A673 (cell line): ENCODE results near the gene ERBIN.

Experiments used
- EZH2 ChIP-seq: fragments of 200-600 bp; sonication (generic); IDR thresholded peaks from 2 replicates; pipeline ENCODE4 v1.6.1; 2017; ENCODE audit warnings: borderline replicate concordance, low read depth, mild to moderate bottlenecking, mixed read lengths, antibody characterized with exemption, low read length; ENCODE audit not compliant: poor library complexity, severe bottlenecking
- TF ChIP-seq, protein P1 (sequence below): fragments of 300-800, 200-600 bp; sonication (generic); conservative IDR thresholded peaks from 2 replicates; pipeline ENCODE4 v1.5.1; 2017; ENCODE audit warnings: low read depth, mild to moderate bottlenecking, antibody characterized with exemption, low read length, moderate library complexity, mixed read lengths

DNA sequence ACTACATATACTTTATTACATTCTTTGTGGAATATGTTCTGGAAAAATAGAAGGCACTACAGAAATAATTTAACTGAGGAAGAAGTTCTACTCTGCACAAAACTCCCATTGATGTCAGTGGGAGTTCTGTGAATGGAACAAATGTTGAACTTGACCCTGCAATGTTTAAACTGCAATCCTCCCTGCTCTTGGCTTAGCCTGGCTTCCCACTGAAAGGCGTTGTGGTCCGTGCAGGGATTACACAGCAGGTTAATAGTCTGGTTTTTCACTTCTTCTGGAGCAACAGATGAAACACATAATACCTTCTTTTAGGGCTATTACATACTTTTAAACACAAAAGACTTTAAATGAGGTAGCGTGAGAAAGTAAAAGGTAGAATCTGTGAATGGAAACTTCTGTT, 12.9 kb upstream of the ERBIN start:
- TF ChIP-seq, protein P1, sequence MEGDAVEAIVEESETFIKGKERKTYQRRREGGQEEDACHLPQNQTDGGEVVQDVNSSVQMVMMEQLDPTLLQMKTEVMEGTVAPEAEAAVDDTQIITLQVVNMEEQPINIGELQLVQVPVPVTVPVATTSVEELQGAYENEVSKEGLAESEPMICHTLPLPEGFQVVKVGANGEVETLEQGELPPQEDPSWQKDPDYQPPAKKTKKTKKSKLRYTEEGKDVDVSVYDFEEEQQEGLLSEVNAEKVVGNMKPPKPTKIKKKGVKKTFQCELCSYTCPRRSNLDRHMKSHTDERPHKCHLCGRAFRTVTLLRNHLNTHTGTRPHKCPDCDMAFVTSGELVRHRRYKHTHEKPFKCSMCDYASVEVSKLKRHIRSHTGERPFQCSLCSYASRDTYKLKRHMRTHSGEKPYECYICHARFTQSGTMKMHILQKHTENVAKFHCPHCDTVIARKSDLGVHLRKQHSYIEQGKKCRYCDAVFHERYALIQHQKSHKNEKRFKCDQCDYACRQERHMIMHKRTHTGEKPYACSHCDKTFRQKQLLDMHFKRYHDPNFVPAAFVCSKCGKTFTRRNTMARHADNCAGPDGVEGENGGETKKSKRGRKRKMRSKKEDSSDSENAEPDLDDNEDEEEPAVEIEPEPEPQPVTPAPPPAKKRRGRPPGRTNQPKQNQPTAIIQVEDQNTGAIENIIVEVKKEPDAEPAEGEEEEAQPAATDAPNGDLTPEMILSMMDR, result no peak
- no peak for TF ChIP-seq EZH2
